SK-N-MC (cell line): ENCODE data around the gene ZNF555.

Experiments used
- EZH2 ChIP-seq: fragments of 200-600 bp; sonication (generic); IDR thresholded peaks from one replicate; pipeline ENCODE4 v1.6.1; 2017; ENCODE audit warnings: antibody characterized with exemption
- POLR2AphosphoS5 ChIP-seq: IDR thresholded peaks from 2 replicates; pipeline ENCODE4 v1.6.1; 2012; ENCODE audit warnings: mild to moderate bottlenecking, low read depth, low read length, borderline replicate concordance

- TF ChIP-seq POLR2AphosphoS5 (no peak), EZH2 (no peak)
These were observed 27.8 kb upstream of the ZNF555 start for GRCh38 chr19:2813235-2814160.
